A549 treated with Hydrocortisone at 1 μM for 4 hours (cell line): ENCODE measurements around the gene ERICH6. TPM values are rescaled to one million over a fixed set of nuclear protein-coding genes. Genes with fewer than 3 reads are reported as not detected.

Experiments
- total RNA-seq: library from RNA; stranded (reverse); fragments of 200-300 nt; extraction: Qiagen RNA extraction; gene quantifications from 5 replicates; pipeline ENCODE4 v1.2.3, GENCODE V29; 2022

ERICH6 gene
- 0.07 TPM in 1 of 5 replicates, not detected in the others for total RNA-seq

GRCh38 chr3:150703756-150704344 is at the start of gene ERICH6:
ERICH6 (minus strand) TSS chr3:150703920; CDS start chr3:150703898, 22 bp downstream.

Other genes starting within 250 kb of the ERICH6 start
- gene SERP1, start 157.4 kb downstream of the ERICH6 start, total RNA-seq = 50.5 to 103 TPM (median 94.7 TPM) in 5 replicates
- 66.7 to 87.8 TPM (median 69.0 TPM) in 5 replicates for gene EIF2A, start 157.1 kb downstream of the ERICH6 start, total RNA-seq
- 94.4 to 112 TPM (median 110 TPM) in 5 replicates for gene SELENOT, start 100.6 kb downstream of the ERICH6 start, total RNA-seq
- 12.8 to 18.9 TPM (median 17.8 TPM) in 5 replicates for gene SIAH2, start 59.2 kb upstream of the ERICH6 start, total RNA-seq
- gene MINDY4B, start 201.5 kb upstream of the ERICH6 start, total RNA-seq = not detected in 5 replicates